ENCODE data around the gene RPS3. TPM values are rescaled to one million over a fixed set of nuclear protein-coding genes. Genes with fewer than 3 reads are reported as not detected.

RPS3 gene
- total and polyA plus RNA-seq, 2 experiments from 2014 or later = 1,745 to 2,793 TPM

DNA sequence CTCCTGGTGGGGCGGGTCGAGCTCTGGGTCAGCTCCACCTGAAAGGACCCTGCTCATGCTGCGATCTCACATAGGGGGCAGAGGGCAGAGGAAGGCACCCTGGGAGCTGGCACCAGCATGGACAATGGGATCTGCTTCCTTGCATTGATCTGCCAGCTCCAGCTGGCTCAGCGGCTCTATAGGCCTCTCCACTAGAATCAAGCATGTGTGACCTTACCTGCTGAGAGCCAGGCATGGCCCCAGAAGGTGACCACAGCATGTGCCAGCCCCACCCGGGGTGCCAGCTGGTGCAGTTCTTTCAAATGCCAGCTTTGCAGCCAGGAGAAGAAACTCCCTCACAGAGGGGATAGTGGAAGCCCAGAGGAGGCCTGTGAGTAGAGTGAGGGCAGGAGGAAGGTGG, 55.7 kb downstream of the RPS3 start:
- Histone ChIP-seq H3K36me3 (ENCODE audit: insufficient read depth) (no peaks in the 10 kb centered on the region), H3F3A (replicated peaks; ENCODE audit: low read depth) (no peaks in the 10 kb centered on the region), H3K27me3 (ENCODE audit: insufficient read depth) (peaks cover 6% of the 10 kb centered on the region), H3K27ac (ENCODE audit: low read depth) (no peak overlapping the region), H3K4me3 (no peak overlapping the region), H2AFZ (no peak overlapping the region), H4K20me1 (replicated peaks; ENCODE audit: insufficient read depth) (no peaks in the 10 kb centered on the region), H3K4me2 (no peak overlapping the region), H3K4me1 (ENCODE audit: insufficient read depth) (no peaks in the 10 kb centered on the region; the same call in 1 of the 2 replicates), H3K9me2 (ENCODE audit: insufficient read depth) (no peaks in the 10 kb centered on the region), H3K79me2 (replicated peaks; ENCODE audit: insufficient read depth) (no peaks in the 10 kb centered on the region)
- H3K27ac Mint-ChIP-seq = no peak overlapping the region
- TF ChIP-seq, protein P1, sequence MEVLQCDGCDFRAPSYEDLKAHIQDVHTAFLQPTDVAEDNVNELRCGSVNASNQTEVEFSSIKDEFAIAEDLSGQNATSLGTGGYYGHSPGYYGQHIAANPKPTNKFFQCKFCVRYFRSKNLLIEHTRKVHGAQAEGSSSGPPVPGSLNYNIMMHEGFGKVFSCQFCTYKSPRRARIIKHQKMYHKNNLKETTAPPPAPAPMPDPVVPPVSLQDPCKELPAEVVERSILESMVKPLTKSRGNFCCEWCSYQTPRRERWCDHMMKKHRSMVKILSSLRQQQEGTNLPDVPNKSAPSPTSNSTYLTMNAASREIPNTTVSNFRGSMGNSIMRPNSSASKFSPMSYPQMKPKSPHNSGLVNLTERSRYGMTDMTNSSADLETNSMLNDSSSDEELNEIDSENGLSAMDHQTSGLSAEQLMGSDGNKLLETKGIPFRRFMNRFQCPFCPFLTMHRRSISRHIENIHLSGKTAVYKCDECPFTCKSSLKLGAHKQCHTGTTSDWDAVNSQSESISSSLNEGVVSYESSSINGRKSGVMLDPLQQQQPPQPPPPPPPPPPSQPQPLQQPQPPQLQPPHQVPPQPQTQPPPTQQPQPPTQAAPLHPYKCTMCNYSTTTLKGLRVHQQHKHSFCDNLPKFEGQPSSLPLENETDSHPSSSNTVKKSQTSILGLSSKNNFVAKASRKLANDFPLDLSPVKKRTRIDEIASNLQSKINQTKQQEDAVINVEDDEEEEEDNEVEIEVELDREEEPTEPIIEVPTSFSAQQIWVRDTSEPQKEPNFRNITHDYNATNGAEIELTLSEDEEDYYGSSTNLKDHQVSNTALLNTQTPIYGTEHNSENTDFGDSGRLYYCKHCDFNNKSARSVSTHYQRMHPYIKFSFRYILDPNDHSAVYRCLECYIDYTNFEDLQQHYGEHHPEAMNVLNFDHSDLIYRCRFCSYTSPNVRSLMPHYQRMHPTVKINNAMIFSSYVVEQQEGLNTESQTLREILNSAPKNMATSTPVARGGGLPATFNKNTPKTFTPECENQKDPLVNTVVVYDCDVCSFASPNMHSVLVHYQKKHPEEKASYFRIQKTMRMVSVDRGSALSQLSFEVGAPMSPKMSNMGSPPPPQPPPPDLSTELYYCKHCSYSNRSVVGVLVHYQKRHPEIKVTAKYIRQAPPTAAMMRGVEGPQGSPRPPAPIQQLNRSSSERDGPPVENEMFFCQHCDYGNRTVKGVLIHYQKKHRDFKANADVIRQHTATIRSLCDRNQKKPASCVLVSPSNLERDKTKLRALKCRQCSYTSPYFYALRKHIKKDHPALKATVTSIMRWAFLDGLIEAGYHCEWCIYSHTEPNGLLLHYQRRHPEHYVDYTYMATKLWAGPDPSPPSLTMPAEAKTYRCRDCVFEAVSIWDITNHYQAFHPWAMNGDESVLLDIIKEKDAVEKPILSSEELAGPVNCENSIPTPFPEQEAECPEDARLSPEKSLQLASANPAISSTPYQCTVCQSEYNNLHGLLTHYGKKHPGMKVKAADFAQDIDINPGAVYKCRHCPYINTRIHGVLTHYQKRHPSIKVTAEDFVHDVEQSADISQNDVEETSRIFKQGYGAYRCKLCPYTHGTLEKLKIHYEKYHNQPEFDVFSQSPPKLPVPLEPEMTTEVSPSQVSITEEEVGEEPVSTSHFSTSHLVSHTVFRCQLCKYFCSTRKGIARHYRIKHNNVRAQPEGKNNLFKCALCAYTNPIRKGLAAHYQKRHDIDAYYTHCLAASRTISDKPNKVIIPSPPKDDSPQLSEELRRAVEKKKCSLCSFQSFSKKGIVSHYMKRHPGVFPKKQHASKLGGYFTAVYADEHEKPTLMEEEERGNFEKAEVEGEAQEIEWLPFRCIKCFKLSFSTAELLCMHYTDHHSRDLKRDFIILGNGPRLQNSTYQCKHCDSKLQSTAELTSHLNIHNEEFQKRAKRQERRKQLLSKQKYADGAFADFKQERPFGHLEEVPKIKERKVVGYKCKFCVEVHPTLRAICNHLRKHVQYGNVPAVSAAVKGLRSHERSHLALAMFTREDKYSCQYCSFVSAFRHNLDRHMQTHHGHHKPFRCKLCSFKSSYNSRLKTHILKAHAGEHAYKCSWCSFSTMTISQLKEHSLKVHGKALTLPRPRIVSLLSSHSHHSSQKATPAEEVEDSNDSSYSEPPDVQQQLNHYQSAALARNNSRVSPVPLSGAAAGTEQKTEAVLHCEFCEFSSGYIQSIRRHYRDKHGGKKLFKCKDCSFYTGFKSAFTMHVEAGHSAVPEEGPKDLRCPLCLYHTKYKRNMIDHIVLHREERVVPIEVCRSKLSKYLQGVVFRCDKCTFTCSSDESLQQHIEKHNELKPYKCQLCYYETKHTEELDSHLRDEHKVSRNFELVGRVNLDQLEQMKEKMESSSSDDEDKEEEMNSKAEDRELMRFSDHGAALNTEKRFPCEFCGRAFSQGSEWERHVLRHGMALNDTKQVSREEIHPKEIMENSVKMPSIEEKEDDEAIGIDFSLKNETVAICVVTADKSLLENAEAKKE (CRISPR knock-in tag; IDR thresholded peaks at IDR 0.05) = no peak
- no peak for TF ChIP-seq JUNB (IDR thresholded peaks at IDR 0.05; ENCODE audit: unreplicated experiment)
- no peak for TF ChIP-seq NANOG (IDR thresholded peaks at IDR 0.05; ENCODE audit: borderline replicate concordance)
- TF ChIP-seq EZH2phosphoT487 (IDR thresholded peaks at IDR 0.05; ENCODE audit: unreplicated experiment) = no peak
- no peak for TF ChIP-seq EZH2 (IDR thresholded peaks at IDR 0.05; ENCODE audit: low read depth, unreplicated experiment)
- TF ChIP-seq POLR2AphosphoS5 (IDR thresholded peaks at IDR 0.05; ENCODE audit: low read depth) = no peak
- TF ChIP-seq, protein P2, sequence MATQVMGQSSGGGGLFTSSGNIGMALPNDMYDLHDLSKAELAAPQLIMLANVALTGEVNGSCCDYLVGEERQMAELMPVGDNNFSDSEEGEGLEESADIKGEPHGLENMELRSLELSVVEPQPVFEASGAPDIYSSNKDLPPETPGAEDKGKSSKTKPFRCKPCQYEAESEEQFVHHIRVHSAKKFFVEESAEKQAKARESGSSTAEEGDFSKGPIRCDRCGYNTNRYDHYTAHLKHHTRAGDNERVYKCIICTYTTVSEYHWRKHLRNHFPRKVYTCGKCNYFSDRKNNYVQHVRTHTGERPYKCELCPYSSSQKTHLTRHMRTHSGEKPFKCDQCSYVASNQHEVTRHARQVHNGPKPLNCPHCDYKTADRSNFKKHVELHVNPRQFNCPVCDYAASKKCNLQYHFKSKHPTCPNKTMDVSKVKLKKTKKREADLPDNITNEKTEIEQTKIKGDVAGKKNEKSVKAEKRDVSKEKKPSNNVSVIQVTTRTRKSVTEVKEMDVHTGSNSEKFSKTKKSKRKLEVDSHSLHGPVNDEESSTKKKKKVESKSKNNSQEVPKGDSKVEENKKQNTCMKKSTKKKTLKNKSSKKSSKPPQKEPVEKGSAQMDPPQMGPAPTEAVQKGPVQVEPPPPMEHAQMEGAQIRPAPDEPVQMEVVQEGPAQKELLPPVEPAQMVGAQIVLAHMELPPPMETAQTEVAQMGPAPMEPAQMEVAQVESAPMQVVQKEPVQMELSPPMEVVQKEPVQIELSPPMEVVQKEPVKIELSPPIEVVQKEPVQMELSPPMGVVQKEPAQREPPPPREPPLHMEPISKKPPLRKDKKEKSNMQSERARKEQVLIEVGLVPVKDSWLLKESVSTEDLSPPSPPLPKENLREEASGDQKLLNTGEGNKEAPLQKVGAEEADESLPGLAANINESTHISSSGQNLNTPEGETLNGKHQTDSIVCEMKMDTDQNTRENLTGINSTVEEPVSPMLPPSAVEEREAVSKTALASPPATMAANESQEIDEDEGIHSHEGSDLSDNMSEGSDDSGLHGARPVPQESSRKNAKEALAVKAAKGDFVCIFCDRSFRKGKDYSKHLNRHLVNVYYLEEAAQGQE (IDR thresholded peaks at IDR 0.05; ENCODE audit: unreplicated experiment) = no peak
- TF ChIP-seq, protein P3, sequence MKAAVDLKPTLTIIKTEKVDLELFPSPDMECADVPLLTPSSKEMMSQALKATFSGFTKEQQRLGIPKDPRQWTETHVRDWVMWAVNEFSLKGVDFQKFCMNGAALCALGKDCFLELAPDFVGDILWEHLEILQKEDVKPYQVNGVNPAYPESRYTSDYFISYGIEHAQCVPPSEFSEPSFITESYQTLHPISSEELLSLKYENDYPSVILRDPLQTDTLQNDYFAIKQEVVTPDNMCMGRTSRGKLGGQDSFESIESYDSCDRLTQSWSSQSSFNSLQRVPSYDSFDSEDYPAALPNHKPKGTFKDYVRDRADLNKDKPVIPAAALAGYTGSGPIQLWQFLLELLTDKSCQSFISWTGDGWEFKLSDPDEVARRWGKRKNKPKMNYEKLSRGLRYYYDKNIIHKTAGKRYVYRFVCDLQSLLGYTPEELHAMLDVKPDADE (IDR thresholded peaks at IDR 0.05) = no peak
- TF ChIP-seq, protein P4, sequence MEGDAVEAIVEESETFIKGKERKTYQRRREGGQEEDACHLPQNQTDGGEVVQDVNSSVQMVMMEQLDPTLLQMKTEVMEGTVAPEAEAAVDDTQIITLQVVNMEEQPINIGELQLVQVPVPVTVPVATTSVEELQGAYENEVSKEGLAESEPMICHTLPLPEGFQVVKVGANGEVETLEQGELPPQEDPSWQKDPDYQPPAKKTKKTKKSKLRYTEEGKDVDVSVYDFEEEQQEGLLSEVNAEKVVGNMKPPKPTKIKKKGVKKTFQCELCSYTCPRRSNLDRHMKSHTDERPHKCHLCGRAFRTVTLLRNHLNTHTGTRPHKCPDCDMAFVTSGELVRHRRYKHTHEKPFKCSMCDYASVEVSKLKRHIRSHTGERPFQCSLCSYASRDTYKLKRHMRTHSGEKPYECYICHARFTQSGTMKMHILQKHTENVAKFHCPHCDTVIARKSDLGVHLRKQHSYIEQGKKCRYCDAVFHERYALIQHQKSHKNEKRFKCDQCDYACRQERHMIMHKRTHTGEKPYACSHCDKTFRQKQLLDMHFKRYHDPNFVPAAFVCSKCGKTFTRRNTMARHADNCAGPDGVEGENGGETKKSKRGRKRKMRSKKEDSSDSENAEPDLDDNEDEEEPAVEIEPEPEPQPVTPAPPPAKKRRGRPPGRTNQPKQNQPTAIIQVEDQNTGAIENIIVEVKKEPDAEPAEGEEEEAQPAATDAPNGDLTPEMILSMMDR (conservative IDR thresholded peaks at IDR 0.05; ENCODE audit: low read depth in 2 of 2) = no peak
- no peak for TF ChIP-seq ZNF114 (CRISPR knock-in tag; IDR thresholded peaks at IDR 0.05)
- TF ChIP-seq CREB1 (CRISPR knock-in tag; IDR thresholded peaks at IDR 0.05; ENCODE audit: low read depth) = no peak
- no peak for TF ChIP-seq ZNF331 (CRISPR knock-in tag; IDR thresholded peaks at IDR 0.05; ENCODE audit: low read depth)
- no peak for TF ChIP-seq STAT1 (IDR thresholded peaks at IDR 0.05; ENCODE audit: unreplicated experiment)
- H3K27me3 Mint-ChIP-seq (ENCODE audit: insufficient read depth, low read depth, poor library complexity) = peaks cover 10% of the 10 kb centered on the region
- no peaks in the 10 kb centered on the region for H3K9me3 Mint-ChIP-seq
- no peaks in the 10 kb centered on the region for H3K36me3 Mint-ChIP-seq (ENCODE audit: low read depth)
- peaks cover 17% of the 10 kb centered on the region for H3K4me1 Mint-ChIP-seq
- H3K4me3 Mint-ChIP-seq = no peak overlapping the region
- no peak for ATAC-seq
- no peak for DNase-seq (ENCODE audit: low spot score)
